ENCODE data around the gene ARID1A.

ARID1A gene

DNA sequence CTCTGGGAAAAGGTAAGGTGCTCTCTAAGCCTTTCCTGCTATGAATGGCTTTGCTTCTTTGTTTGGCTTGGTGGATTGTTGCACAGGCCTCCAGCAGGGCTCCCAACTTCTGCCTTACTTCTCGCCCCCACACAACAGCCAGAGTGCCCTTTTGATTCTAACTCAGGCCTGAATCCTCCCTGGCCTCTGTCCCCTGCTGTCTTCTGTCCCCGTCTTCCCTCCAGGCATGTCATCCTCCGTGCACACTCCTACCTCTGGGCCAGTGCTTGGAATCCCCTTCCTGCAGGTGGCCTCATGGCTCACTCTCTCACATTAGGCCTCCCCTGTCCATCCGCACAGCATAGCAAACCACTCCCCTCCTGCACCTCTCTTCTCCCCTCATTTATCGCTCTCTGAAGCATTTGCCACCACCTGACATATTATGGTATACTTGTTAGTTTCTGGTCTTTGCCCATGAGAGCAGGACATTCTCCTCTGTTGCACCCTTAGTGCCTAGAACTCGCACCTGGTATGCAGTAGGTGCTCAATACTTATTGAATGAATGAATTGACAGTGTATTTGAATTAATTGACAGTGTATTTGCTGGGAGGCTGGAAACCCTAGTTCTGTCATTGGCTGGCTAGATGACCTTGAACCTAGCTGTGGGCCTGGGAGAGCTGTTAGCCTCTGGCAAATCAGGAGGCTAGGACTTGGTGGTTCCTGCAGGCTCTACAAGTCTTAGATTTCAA, 133.5 kb downstream of the ARID1A start:
- H3K9me3 ChIP-seq (ENCODE audit: control insufficient read depth, insufficient read depth, low read depth, low read length): no peaks in the 10 kb centered on the region
- no peak overlapping the region for H3K27ac ChIP-seq (ENCODE audit: low read depth, low read length)
- no peak overlapping the region for H3K4me3 ChIP-seq (ENCODE audit: low read depth, low read length)
- H3K9ac ChIP-seq (ENCODE audit: low read length): no peak overlapping the region
- peaks cover 19% of the 10 kb centered on the region for H3K4me1 ChIP-seq (ENCODE audit: control insufficient read depth, insufficient read depth, low read length)
- H3K36me3 ChIP-seq (ENCODE audit: control insufficient read depth, insufficient read depth, low read length): peaks cover 47% of the 10 kb centered on the region
- H3K27me3 ChIP-seq (ENCODE audit: control insufficient read depth, insufficient read depth, low read length): no peaks in the 10 kb centered on the region

DNA sequence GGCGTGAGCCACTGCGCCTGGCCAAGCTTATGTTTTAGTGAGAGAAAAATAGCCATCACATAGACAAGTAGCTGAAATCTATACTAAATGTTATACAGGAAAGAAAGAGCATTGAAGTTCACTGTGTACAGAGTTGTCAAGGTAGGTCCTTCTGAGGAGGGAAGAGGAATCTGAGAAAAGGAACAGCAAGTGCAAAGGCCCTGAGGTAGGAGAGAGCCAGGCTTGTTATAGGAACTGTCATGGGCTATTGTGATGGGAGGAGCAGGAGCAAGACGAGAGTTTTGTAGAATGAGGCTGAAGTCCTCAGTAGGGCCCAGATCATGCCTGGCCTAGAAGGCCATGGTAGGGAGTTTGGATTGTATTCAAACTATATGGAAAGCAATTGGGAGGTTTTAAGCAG, 135.2 kb downstream of the ARID1A start:
- Histone ChIP-seq H3K9ac (ENCODE audit: low read length) (no peak overlapping the region), H3K36me3 (ENCODE audit: control insufficient read depth, insufficient read depth, low read length) (peaks cover 60% of the 10 kb centered on the region), H3K27me3 (ENCODE audit: control insufficient read depth, insufficient read depth, low read length) (no peaks in the 10 kb centered on the region), H3K4me1 (ENCODE audit: control insufficient read depth, insufficient read depth, low read length) (peaks cover 15% of the 10 kb centered on the region), H3K4me3 (ENCODE audit: low read depth, low read length) (no peak overlapping the region), H3K9me3 (ENCODE audit: control insufficient read depth, insufficient read depth, low read depth, low read length) (no peaks in the 10 kb centered on the region), H3K27ac (ENCODE audit: low read depth, low read length) (no peak overlapping the region)
